GM21576 (cell line): ENCODE results near the gene MSL3B.

ENCODE experiments used
- ATAC-seq: cut with Tn5 transposase; IDR thresholded peaks from one replicate; pipeline ENCODE4 v1.9.1; 2021; ENCODE audit warnings: mild to moderate bottlenecking, moderate library complexity; ENCODE audit not compliant: unreplicated experiment

MSL3B gene

GRCh38 chr2:233853883-233854240, 14.3 kb downstream of the MSL3B start:
- no peak for ATAC-seq

GRCh38 chr2:233853353-233853752, 14.8 kb downstream of the MSL3B start:
- ATAC-seq: no peak

GRCh38 chr2:233852056-233852455, 16.1 kb downstream of the MSL3B start:
- ATAC-seq: no peak

GRCh38 chr2:233851169-233851568, 17.0 kb downstream of the MSL3B start:
- no peak for ATAC-seq

GRCh38 chr2:233850745-233851144, 17.4 kb downstream of the MSL3B start:
- no peak for ATAC-seq

- ATAC-seq: no peak
Measured at GRCh38 chr2:233849607-233850271, 18.4 kb downstream of the MSL3B start.

GRCh38 chr2:233848276-233848675, 19.9 kb downstream of the MSL3B start:
- no peak for ATAC-seq

- ATAC-seq: no peak
Measured at GRCh38 chr2:233847248-233847898, 20.8 kb downstream of the MSL3B start.

- ATAC-seq: no peak
Measured at GRCh38 chr2:233846387-233847247, 21.6 kb downstream of the MSL3B start.

- no peak for ATAC-seq
Measured at GRCh38 chr2:233845301-233846060, 22.7 kb downstream of the MSL3B start.

- ATAC-seq: no peak
Measured at GRCh38 chr2:233844836-233845235, 23.4 kb downstream of the MSL3B start.

- ATAC-seq: no peak
Measured at GRCh38 chr2:233844064-233844807, 23.9 kb downstream of the MSL3B start.

- ATAC-seq: no peak
Measured at GRCh38 chr2:233841183-233841582, 27.0 kb downstream of the MSL3B start.

GRCh38 chr2:233840520-233840919, 27.7 kb downstream of the MSL3B start:
- ATAC-seq: no peak

GRCh38 chr2:233839447-233839820, 28.8 kb downstream of the MSL3B start:
- ATAC-seq: no peak

GRCh38 chr2:233838726-233839446, 29.3 kb downstream of the MSL3B start:
- ATAC-seq: no peak

GRCh38 chr2:233838251-233838650, 29.9 kb downstream of the MSL3B start:
- no peak for ATAC-seq

GRCh38 chr2:233837694-233838229, 30.4 kb downstream of the MSL3B start:
- no peak for ATAC-seq

GRCh38 chr2:233836359-233836758, 31.8 kb downstream of the MSL3B start:
- no peak for ATAC-seq
